ENCODE results near the gene SUGCT. TPM values are rescaled to one million over a fixed set of nuclear protein-coding genes. Genes with fewer than 3 reads are reported as not detected.

Gene SUGCT
- total RNA-seq, 1 donor, result 9.9 TPM

DNA sequence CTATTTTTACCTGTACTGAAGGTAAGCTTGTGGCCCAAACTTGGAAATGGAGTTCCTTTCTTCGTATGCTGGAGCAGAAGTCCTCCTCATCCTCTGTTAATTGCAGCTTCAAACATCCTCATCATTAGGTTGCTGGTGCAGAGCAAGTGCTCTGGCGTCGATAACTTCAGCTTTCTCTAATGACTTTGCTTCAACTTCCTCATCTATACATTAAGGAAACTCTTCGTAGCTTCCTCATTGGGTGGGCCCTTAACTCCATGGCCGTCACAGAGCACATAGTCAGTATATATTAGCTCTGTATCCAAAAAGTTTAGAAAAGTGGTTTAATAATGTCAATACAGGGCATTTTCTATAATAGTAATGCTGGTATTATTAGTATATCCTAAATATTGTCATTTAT lies 447.7 kb downstream of the SUGCT start:
- TF ChIP-seq, protein P1, sequence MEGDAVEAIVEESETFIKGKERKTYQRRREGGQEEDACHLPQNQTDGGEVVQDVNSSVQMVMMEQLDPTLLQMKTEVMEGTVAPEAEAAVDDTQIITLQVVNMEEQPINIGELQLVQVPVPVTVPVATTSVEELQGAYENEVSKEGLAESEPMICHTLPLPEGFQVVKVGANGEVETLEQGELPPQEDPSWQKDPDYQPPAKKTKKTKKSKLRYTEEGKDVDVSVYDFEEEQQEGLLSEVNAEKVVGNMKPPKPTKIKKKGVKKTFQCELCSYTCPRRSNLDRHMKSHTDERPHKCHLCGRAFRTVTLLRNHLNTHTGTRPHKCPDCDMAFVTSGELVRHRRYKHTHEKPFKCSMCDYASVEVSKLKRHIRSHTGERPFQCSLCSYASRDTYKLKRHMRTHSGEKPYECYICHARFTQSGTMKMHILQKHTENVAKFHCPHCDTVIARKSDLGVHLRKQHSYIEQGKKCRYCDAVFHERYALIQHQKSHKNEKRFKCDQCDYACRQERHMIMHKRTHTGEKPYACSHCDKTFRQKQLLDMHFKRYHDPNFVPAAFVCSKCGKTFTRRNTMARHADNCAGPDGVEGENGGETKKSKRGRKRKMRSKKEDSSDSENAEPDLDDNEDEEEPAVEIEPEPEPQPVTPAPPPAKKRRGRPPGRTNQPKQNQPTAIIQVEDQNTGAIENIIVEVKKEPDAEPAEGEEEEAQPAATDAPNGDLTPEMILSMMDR (IDR thresholded peaks at IDR 0.05; ENCODE audit: insufficient read depth, low read depth, low read length), result no peak
- DNase-seq (ENCODE audit: low read depth), result no peak
- no peak overlapping the region for H3K4me3 ChIP-seq (ENCODE audit: low read depth, low read length)

DNA sequence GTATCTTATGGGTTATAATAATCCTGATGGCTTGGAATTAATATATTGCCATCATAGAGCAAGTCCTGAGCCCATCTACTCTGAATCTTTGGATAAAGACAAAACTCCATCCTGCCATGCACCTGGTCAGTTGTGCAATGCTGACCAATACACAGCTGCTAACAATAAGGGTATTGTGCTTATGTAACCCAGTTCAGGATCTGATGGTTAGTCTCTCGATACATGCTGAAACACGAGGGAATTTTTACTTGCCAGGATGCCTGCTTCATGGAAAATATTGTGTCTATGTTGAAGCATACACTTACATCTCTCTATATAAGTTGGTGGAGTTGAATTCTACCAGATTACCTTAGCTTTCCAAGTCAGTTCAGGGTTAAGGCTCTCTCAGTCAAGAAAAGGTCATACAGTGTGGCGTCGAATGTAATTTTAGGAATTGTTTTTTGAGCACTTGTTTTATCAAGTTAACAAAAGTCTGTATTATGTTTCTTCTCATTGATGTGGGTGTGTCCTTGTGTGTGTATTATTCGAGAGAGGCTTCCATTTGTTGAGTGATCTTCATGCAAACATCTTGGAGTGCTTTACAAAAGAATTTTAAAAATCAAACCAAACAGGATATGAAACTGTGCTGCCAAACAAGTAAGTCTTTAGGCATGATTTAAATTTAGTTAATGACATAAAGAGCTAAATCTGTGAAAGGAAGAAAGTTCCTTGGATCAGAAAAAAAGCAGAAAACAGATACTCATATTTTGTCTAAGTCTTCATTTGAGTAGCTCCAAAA lies 449.1 kb downstream of the SUGCT start:
- no peak for DNase-seq (ENCODE audit: low read depth)
- TF ChIP-seq, protein P1 (IDR thresholded peaks at IDR 0.05; ENCODE audit: insufficient read depth, low read depth, low read length), result no peak

GRCh38 chr7:40584667-40585433 lies 450.0 kb downstream of the SUGCT start:
- peak; percentile 47 for DNase-seq (ENCODE audit: low read depth)
- TF ChIP-seq, protein P1 (IDR thresholded peaks at IDR 0.05; ENCODE audit: insufficient read depth, low read depth, low read length), result no peak

More for the DNA sequence above, 449.1 kb downstream of the SUGCT start:
- no peak overlapping the region for H3K4me3 ChIP-seq (ENCODE audit: low read depth, low read length)

GRCh38 chr7:40586197-40586596 lies 451.4 kb downstream of the SUGCT start:
- H3K4me3 ChIP-seq (ENCODE audit: low read depth, low read length), result no peak overlapping the region
- TF ChIP-seq, protein P1 (IDR thresholded peaks at IDR 0.05; ENCODE audit: insufficient read depth, low read depth, low read length), result no peak
- DNase-seq (ENCODE audit: low read depth), result peak; percentile 56

More at GRCh38 chr7:40584667-40585433, 450.0 kb downstream of the SUGCT start:
- no peak overlapping the region for H3K4me3 ChIP-seq (ENCODE audit: low read depth, low read length)

GRCh38 chr7:40587419-40587818 lies 452.6 kb downstream of the SUGCT start:
- TF ChIP-seq, protein P1 (IDR thresholded peaks at IDR 0.05; ENCODE audit: insufficient read depth, low read depth, low read length), result no peak
- no peak for DNase-seq (ENCODE audit: low read depth)
- no peak overlapping the region for H3K4me3 ChIP-seq (ENCODE audit: low read depth, low read length)

GRCh38 chr7:40595129-40595528 lies 460.3 kb downstream of the SUGCT start:
- TF ChIP-seq, protein P1 (IDR thresholded peaks at IDR 0.05; ENCODE audit: insufficient read depth, low read depth, low read length), result no peak
- no peak overlapping the region for H3K4me3 ChIP-seq (ENCODE audit: low read depth, low read length)
- DNase-seq (ENCODE audit: low read depth), result no peak
